ENCODE results near the gene DNPEP.

DNPEP gene

DNA sequence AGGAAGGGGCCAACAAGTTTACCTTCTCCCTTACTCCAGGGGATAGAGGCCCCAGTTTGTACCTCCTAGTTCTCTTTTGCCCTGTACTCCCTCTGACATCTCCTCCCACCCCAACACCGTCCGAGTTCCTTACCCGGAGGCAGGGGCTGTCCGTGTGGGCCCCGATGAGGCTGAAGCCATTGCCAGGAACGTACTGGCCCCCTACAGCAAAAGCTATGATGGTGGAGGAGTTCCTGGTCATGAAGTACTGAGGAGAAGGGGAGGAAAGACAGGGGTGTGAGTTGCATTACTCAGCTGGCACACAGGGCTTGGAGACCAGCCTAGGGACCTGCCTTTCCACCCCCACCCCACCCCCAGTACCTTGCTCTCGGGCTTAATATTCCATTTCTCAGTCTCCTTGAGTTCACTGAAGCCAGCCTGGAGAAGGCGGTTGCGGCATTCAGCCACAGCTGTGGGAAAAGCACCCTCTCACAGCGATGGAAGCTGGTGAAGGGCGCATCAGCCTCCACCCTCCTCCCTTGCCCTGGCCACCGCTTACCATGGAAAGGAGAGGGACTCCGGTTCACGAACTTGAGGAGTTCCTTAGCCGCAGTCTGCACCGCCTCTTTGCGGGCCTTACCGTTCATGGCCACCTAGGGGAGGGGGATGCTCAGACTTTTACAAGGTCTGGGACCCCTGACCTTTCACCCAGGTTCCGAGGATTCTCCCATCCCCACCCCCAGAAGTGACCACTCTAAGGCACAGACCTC lies 1.0 kb downstream of the DNPEP start (continued):
- TF ChIP-seq, protein P1, sequence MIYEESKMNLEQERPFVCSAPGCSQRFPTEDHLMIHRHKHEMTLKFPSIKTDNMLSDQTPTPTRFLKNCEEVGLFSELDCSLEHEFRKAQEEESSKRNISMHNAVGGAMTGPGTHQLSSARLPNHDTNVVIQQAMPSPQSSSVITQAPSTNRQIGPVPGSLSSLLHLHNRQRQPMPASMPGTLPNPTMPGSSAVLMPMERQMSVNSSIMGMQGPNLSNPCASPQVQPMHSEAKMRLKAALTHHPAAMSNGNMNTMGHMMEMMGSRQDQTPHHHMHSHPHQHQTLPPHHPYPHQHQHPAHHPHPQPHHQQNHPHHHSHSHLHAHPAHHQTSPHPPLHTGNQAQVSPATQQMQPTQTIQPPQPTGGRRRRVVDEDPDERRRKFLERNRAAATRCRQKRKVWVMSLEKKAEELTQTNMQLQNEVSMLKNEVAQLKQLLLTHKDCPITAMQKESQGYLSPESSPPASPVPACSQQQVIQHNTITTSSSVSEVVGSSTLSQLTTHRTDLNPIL (CRISPR knock-in tag; IDR thresholded peaks at IDR 0.05; ENCODE audit: low read depth), result no peak
- TF ChIP-seq, protein P2, sequence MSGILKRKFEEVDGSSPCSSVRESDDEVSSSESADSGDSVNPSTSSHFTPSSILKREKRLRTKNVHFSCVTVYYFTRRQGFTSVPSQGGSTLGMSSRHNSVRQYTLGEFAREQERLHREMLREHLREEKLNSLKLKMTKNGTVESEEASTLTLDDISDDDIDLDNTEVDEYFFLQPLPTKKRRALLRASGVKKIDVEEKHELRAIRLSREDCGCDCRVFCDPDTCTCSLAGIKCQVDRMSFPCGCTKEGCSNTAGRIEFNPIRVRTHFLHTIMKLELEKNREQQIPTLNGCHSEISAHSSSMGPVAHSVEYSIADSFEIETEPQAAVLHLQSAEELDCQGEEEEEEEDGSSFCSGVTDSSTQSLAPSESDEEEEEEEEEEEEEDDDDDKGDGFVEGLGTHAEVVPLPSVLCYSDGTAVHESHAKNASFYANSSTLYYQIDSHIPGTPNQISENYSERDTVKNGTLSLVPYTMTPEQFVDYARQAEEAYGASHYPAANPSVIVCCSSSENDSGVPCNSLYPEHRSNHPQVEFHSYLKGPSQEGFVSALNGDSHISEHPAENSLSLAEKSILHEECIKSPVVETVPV (CRISPR knock-in tag; IDR thresholded peaks at IDR 0.05), result no peak
- TF ChIP-seq PPARA (CRISPR knock-in tag; IDR thresholded peaks at IDR 0.05; ENCODE audit: borderline replicate concordance) (no peak), ZNF8 (CRISPR knock-in tag; IDR thresholded peaks at IDR 0.05) (no peak), ZNF565 (CRISPR knock-in tag; conservative IDR thresholded peaks at IDR 0.05; ENCODE audit: low read depth) (no peak), PATZ1 (CRISPR knock-in tag; IDR thresholded peaks at IDR 0.05; ENCODE audit: borderline replicate concordance) (no peak), TCF4 (CRISPR knock-in tag; IDR thresholded peaks at IDR 0.05; ENCODE audit: borderline replicate concordance) (no peak)

- TF ChIP-seq, protein P3, sequence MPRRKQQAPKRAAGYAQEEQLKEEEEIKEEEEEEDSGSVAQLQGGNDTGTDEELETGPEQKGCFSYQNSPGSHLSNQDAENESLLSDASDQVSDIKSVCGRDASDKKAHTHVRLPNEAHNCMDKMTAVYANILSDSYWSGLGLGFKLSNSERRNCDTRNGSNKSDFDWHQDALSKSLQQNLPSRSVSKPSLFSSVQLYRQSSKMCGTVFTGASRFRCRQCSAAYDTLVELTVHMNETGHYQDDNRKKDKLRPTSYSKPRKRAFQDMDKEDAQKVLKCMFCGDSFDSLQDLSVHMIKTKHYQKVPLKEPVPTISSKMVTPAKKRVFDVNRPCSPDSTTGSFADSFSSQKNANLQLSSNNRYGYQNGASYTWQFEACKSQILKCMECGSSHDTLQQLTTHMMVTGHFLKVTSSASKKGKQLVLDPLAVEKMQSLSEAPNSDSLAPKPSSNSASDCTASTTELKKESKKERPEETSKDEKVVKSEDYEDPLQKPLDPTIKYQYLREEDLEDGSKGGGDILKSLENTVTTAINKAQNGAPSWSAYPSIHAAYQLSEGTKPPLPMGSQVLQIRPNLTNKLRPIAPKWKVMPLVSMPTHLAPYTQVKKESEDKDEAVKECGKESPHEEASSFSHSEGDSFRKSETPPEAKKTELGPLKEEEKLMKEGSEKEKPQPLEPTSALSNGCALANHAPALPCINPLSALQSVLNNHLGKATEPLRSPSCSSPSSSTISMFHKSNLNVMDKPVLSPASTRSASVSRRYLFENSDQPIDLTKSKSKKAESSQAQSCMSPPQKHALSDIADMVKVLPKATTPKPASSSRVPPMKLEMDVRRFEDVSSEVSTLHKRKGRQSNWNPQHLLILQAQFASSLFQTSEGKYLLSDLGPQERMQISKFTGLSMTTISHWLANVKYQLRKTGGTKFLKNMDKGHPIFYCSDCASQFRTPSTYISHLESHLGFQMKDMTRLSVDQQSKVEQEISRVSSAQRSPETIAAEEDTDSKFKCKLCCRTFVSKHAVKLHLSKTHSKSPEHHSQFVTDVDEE (CRISPR knock-in tag; IDR thresholded peaks at IDR 0.05), result no peak
- TF ChIP-seq ZNF8 (CRISPR knock-in tag; IDR thresholded peaks at IDR 0.05) (no peak), SNAI2 (CRISPR knock-in tag; IDR thresholded peaks at IDR 0.05) (no peak), PPARA (CRISPR knock-in tag; IDR thresholded peaks at IDR 0.05; ENCODE audit: borderline replicate concordance) (no peak), BACH2 (CRISPR knock-in tag; IDR thresholded peaks at IDR 0.05; ENCODE audit: borderline replicate concordance) (no peak), TOX (CRISPR knock-in tag; IDR thresholded peaks at IDR 0.05; ENCODE audit: borderline replicate concordance) (no peak), ISL1 (CRISPR knock-in tag; IDR thresholded peaks at IDR 0.05) (no peak), ZC3H10 (CRISPR knock-in tag; IDR thresholded peaks at IDR 0.05) (no peak), RARB (CRISPR knock-in tag; IDR thresholded peaks at IDR 0.05) (no peak), CSDC2 (CRISPR knock-in tag; IDR thresholded peaks at IDR 0.05) (no peak)
- TF ChIP-seq, protein P1 (CRISPR knock-in tag; IDR thresholded peaks at IDR 0.05; ENCODE audit: low read depth), result no peak
- ATAC-seq, result no peak
Observed at GRCh38 chr2:219385958-219386520, 1.7 kb downstream of the DNPEP start.

GRCh38 chr2:219384859-219385258 lies 2.9 kb downstream of the DNPEP start:
- no peak for ATAC-seq
- TF ChIP-seq POU6F1 (CRISPR knock-in tag; IDR thresholded peaks at IDR 0.05; ENCODE audit: borderline replicate concordance, low read depth) (no peak), RARB (CRISPR knock-in tag; IDR thresholded peaks at IDR 0.05) (no peak), PATZ1 (CRISPR knock-in tag; IDR thresholded peaks at IDR 0.05; ENCODE audit: borderline replicate concordance) (no peak), ESRRG (CRISPR knock-in tag; IDR thresholded peaks at IDR 0.05) (no peak), CSDC2 (CRISPR knock-in tag; IDR thresholded peaks at IDR 0.05) (no peak), ZFP30 (CRISPR knock-in tag; IDR thresholded peaks at IDR 0.05) (no peak), ARNTL (CRISPR knock-in tag; IDR thresholded peaks at IDR 0.05; ENCODE audit: borderline replicate concordance, low read depth) (no peak), ZNF8 (CRISPR knock-in tag; IDR thresholded peaks at IDR 0.05) (no peak)
- TF ChIP-seq, protein P1 (CRISPR knock-in tag; IDR thresholded peaks at IDR 0.05; ENCODE audit: low read depth), result no peak

Data from SK-N-SH treated with all-trans-retinoic acid at 6 μM for 48 hours (cell line).